ENCODE measurements around the gene PDE6B.

The PDE6B gene

GRCh38 chr4:608236-608635, 17.1 kb upstream of the PDE6B start:
- H4K20me1 ChIP-seq (ENCODE audit: low read depth, low read length), result no peaks in the 10 kb centered on the region
- H3K4me3 ChIP-seq (ENCODE audit: insufficient read depth, low read length, poor library complexity, severe bottlenecking), result no peak overlapping the region
- no peak overlapping the region for H3K9ac ChIP-seq (ENCODE audit: low read length)
- H3K9me2 ChIP-seq (replicated peaks; ENCODE audit: insufficient read depth, low read length), result no peaks in the 10 kb centered on the region
- H3K9me3 ChIP-seq (ENCODE audit: insufficient read depth, low read length), result no peaks in the 10 kb centered on the region
- no peaks in the 10 kb centered on the region for H3K79me2 ChIP-seq (ENCODE audit: insufficient read depth, low read length)
- no peaks in the 10 kb centered on the region for H3K27me3 ChIP-seq (ENCODE audit: low read length)
- no peak overlapping the region for H3K4me2 ChIP-seq (ENCODE audit: low read depth, low read length, poor library complexity, severe bottlenecking)
- no peaks in the 10 kb centered on the region for H3K36me3 ChIP-seq (ENCODE audit: low read length)
- no peak overlapping the region for H2AFZ ChIP-seq (ENCODE audit: low read depth, low read length, severe bottlenecking)
- no peak for TF ChIP-seq EZH2phosphoT487 (conservative IDR thresholded peaks at IDR 0.05; ENCODE audit: low read length)
- peaks cover 26% of the 10 kb centered on the region for H3F3A ChIP-seq (ENCODE audit: insufficient read depth)
- no peak overlapping the region; the same call in 1 of the 2 replicates for H3K27ac ChIP-seq (ENCODE audit: low read depth, low read length)

GRCh38 chr4:609400-610050, 15.8 kb upstream of the PDE6B start:
- TF ChIP-seq EZH2phosphoT487 (conservative IDR thresholded peaks at IDR 0.05; ENCODE audit: low read length), result no peak
- no peak for TF ChIP-seq CTCF (IDR thresholded peaks at IDR 0.05; ENCODE audit: insufficient read depth, low read length, poor library complexity, severe bottlenecking)

GRCh38 chr4:610411-611261, 14.7 kb upstream of the PDE6B start:
- no peaks in the 10 kb centered on the region for H4K20me1 ChIP-seq (ENCODE audit: low read depth, low read length)
- no peaks in the 10 kb centered on the region for H3K27me3 ChIP-seq (ENCODE audit: low read length)
- H3F3A ChIP-seq (ENCODE audit: insufficient read depth), result peaks cover 13% of the 10 kb centered on the region
- H3K9ac ChIP-seq (ENCODE audit: low read length), result no peak overlapping the region
- H3K4me3 ChIP-seq (ENCODE audit: insufficient read depth, low read length, poor library complexity, severe bottlenecking), result no peak overlapping the region
- H3K9me2 ChIP-seq (replicated peaks; ENCODE audit: insufficient read depth, low read length), result no peaks in the 10 kb centered on the region
- no peaks in the 10 kb centered on the region for H3K79me2 ChIP-seq (ENCODE audit: insufficient read depth, low read length)
- H2AFZ ChIP-seq (ENCODE audit: low read depth, low read length, severe bottlenecking), result no peak overlapping the region
- no peak overlapping the region for H3K4me2 ChIP-seq (ENCODE audit: low read depth, low read length, poor library complexity, severe bottlenecking)
- no peaks in the 10 kb centered on the region for H3K9me3 ChIP-seq (ENCODE audit: insufficient read depth, low read length)
- TF ChIP-seq EZH2phosphoT487 (conservative IDR thresholded peaks at IDR 0.05; ENCODE audit: low read length) (no peak), CTCF (IDR thresholded peaks at IDR 0.05; ENCODE audit: insufficient read depth, low read length, poor library complexity, severe bottlenecking) (no peak)
- no peak overlapping the region for H3K27ac ChIP-seq (ENCODE audit: low read depth, low read length)
- no peaks in the 10 kb centered on the region for H3K36me3 ChIP-seq (ENCODE audit: low read length)

More at GRCh38 chr4:609400-610050, 15.8 kb upstream of the PDE6B start:
- H3K9ac ChIP-seq (ENCODE audit: low read length), result no peak overlapping the region
- H3K4me2 ChIP-seq (ENCODE audit: low read depth, low read length, poor library complexity, severe bottlenecking), result no peak overlapping the region
- no peaks in the 10 kb centered on the region for H3K79me2 ChIP-seq (ENCODE audit: insufficient read depth, low read length)
- H3K4me3 ChIP-seq (ENCODE audit: insufficient read depth, low read length, poor library complexity, severe bottlenecking), result no peak overlapping the region
- H3K9me3 ChIP-seq (ENCODE audit: insufficient read depth, low read length), result no peaks in the 10 kb centered on the region
- H3K27ac ChIP-seq (ENCODE audit: low read depth, low read length), result no peak overlapping the region
- H3K27me3 ChIP-seq (ENCODE audit: low read length), result no peaks in the 10 kb centered on the region
- H3K9me2 ChIP-seq (replicated peaks; ENCODE audit: insufficient read depth, low read length), result no peaks in the 10 kb centered on the region
- peaks cover 14% of the 10 kb centered on the region for H3F3A ChIP-seq (ENCODE audit: insufficient read depth)
- no peaks in the 10 kb centered on the region for H3K36me3 ChIP-seq (ENCODE audit: low read length)
- no peaks in the 10 kb centered on the region for H4K20me1 ChIP-seq (ENCODE audit: low read depth, low read length)
- no peak overlapping the region for H2AFZ ChIP-seq (ENCODE audit: low read depth, low read length, severe bottlenecking)
